Adrenal gland (tissue), 12 donors: Measurements from ENCODE around the gene INPP4B. TPM values are rescaled to one million over a fixed set of nuclear protein-coding genes. Genes with fewer than 3 reads are reported as not detected.

Source experiments
- DNase-seq, 7 donors: peaks; one replicate each; pipeline ENCODE4 v3.0.0-alpha.2; 2019 to 2020
- H3K27ac ChIP-seq, 5 donors: fragments of 200-600 bp; sonication (generic) in 4 of 5; 1 replicate in 3 of 5; 2 replicates in 2 of 5; pipeline versions ENCODE4 v1.5.1 to v1.8.0; 2016 to 2020; ENCODE audit warnings: mild to moderate bottlenecking in 1 of 5
- H3K27me3 ChIP-seq: fragments of 200-600 bp; 2 replicates; pipeline ENCODE4 v1.8.0; 2021
- H3K36me3 ChIP-seq, 2 donors: fragments of 200-600 bp; replicated peaks in 1 of 2; 1 replicate in 1 of 2; 2 replicates in 1 of 2; pipeline versions ENCODE4 v1.5.1 to v1.8.0; 2018 to 2022
- H3K4me1 ChIP-seq, 2 donors: fragments of 200-600 bp; replicated peaks in 1 of 2; 1 replicate in 1 of 2; 2 replicates in 1 of 2; pipeline versions ENCODE4 v1.5.1 to v1.8.0; 2018 to 2021
- H3K4me3 ChIP-seq, 4 donors: fragments of 200-600 bp; sonication (generic) in 3 of 4; one replicate each; pipeline ENCODE4 v1.5.1; 2016 to 2018
- H3K9me3 ChIP-seq, 3 donors: fragments of 200-600 bp; sonication (generic) in 1 of 3; replicated peaks in 1 of 3; 1 replicate in 2 of 3; 2 replicates in 1 of 3; pipeline versions ENCODE4 v1.5.1 to v1.8.0; 2016 to 2021
- POLR2A ChIP-seq, 2 donors: fragments of 450-650 bp; IDR thresholded peaks; one replicate each; pipeline ENCODE4 v1.6.1; 2017; ENCODE audit warnings: antibody characterized with exemption in 2 of 2, mild to moderate bottlenecking in 2 of 2, moderate library complexity in 1 of 2
- WGBS, 4 donors: extraction: QIAGEN DNeasy Blood & Tissue Kit in 2 of 4; methylation state at CpG; one replicate each; pipeline versions ENCODE4 v1.1.5 to v1.1.7; 2013 to 2017; 5-methylcytosine and 5-hydroxymethylcytosine counted together
- intact Hi-C, 2 donors: fragments of 100-400 bp; cut with DNase I; formaldehyde crosslinking; loops; one replicate each; pipeline versions ENCODE4 v1.14.1 to v1.15.0; 2022 to 2023
- polyA plus RNA-seq, 3 donors: library from polyadenylated mRNA; stranded (reverse); fragments of 200-250 nt in 2 of 3; fragments of 350-450 nt in 1 of 3; fragmentation: Illumina TruSeq in 1 of 3; extraction: RNeasy Lipid Tissue Mini Kit (QIAGEN cat#74804) in 1 of 3; gene quantifications; one replicate each; pipeline ENCODE4 v1.2.3, GENCODE V29; 2013 to 2014
- total RNA-seq, 9 donors: library from RNA; depleted of rRNA in 4 of 9; stranded (reverse); fragments of >200 nt in 4 of 9; fragments of 120-200 nt in 1 of 9; fragmentation: NEBNext Ultra II Directional in 1 of 9; extraction: Animal tissue kit (Norgen Biotek cat#: 25700) in 1 of 9; gene quantifications; one replicate each; pipeline versions ENCODE4 v1.1.0 to v1.2.4, GENCODE V29; 2013 to 2023
- TF ChIP-seq, protein P1 (sequence below), 6 experiments: fragments of 450-650 bp in 4 of 6; fragments of 200-600 bp in 2 of 6; sonication (generic) in 1 of 6; IDR thresholded peaks; 1 replicate in 5 of 6; 2 replicates in 1 of 6; pipeline versions ENCODE4 v1.5.1 to v1.8.0; 2016 to 2021; ENCODE audit warnings: antibody characterized with exemption in 6 of 6, mild to moderate bottlenecking in 2 of 6, moderate library complexity in 1 of 6
- donor health status: healthy with polysubstance abuse.
- donor health status: Bipolar disorder and iron deficiency.
- donor health status: DM: yes; HTN: yes; CAD: no.
- donor health status: DM: no; HTN: no; CAD: no.
- donor health status: DM: no; HTN: no; CAD: no.
- donor health status: DM: yes; HTN: yes; CAD: no.

INPP4B gene
- total and polyA plus RNA-seq, 12 donors = 2.2 to 21.6 (median 11.8) TPM

DNA sequence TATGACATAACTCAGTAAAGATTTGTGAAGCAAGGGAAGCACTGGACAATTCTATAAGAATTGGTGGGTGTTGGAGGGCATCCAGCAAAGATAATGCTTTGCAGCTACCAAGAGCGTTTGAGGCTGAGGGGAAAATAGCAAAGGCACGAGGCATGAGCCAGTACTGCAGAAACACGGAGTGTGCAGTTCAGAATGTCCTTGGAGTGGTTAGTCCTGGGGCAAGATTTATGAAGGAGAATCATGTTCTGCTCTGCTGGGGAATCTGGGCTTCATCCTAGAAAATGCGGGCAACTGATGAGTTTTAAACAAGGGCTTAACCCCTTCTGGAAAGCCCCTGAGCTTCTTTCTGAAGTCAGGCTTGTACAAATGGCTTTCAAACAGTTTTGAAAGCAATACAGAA, 757.2 kb downstream of the INPP4B start:
- peak; percentile 24 to 66 (median 50) for DNase-seq
- H3K4me3 ChIP-seq = no peak overlapping the region

DNA sequence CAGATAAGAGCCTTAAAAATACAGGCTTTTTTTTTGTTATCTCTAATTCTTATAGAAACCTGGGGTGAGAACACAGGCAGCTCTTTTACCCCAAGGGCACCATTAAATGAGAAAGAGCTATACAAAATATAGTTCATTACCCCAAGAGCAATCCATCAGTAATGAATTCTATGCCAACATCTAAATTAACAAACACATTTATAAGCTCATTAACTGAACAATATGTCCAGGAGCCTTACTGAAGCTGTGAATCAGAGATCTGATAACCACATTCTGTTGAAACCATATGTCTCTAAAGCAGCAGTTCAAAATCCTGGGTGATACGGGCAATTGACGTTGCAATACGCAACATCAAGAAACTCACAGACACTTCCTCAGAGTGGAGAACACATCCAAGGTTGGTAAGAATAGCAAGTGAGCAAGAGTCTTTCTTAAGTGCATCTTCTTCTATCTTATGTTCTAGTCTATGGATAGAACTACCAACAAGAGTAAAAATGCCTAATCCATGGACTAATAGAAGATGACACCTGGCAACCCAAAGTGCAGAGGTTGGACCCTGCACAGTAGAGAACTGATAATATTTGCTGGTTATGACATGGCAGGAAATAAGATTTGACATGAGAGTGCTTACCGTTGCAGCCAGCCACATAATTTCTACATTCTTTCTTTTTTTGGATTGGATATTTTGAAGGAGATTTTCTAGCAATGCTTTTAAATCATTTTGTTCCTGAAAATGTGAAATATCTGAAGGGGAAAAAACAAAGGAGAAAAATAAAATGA, 760.4 kb downstream of the INPP4B start:
- H3K4me1 ChIP-seq = peaks cover 3 to 11% of the 10 kb centered on the region in 2 donors
- no peaks in the 10 kb centered on the region for H3K36me3 ChIP-seq
- intact Hi-C loops = no loop called here
- H3K9me3 ChIP-seq = no peaks in the 10 kb centered on the region
- no peak for DNase-seq
- no peak overlapping the region for H3K4me3 ChIP-seq
- H3K27ac ChIP-seq = no peak overlapping the region
- no peaks in the 10 kb centered on the region for H3K27me3 ChIP-seq
- TF ChIP-seq, protein P1, sequence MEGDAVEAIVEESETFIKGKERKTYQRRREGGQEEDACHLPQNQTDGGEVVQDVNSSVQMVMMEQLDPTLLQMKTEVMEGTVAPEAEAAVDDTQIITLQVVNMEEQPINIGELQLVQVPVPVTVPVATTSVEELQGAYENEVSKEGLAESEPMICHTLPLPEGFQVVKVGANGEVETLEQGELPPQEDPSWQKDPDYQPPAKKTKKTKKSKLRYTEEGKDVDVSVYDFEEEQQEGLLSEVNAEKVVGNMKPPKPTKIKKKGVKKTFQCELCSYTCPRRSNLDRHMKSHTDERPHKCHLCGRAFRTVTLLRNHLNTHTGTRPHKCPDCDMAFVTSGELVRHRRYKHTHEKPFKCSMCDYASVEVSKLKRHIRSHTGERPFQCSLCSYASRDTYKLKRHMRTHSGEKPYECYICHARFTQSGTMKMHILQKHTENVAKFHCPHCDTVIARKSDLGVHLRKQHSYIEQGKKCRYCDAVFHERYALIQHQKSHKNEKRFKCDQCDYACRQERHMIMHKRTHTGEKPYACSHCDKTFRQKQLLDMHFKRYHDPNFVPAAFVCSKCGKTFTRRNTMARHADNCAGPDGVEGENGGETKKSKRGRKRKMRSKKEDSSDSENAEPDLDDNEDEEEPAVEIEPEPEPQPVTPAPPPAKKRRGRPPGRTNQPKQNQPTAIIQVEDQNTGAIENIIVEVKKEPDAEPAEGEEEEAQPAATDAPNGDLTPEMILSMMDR (IDR thresholded peaks at IDR 0.05) = no peak
- 77 to 93% (median 85%) methylated on average over 4 of the region's 4 CpGs for WGBS, 4 donors

More for the DNA sequence above, 757.2 kb downstream of the INPP4B start:
- Histone ChIP-seq H3K4me1 (peaks cover 5 to 18% of the 10 kb centered on the region in 2 donors), H3K9me3 (no peaks in the 10 kb centered on the region), H3K27me3 (no peaks in the 10 kb centered on the region), H3K36me3 (no peaks in the 10 kb centered on the region), H3K27ac (peak overlapping the region in 1 of 5 donors; percentile 40)
- intact Hi-C loops = no loop called here
- TF ChIP-seq POLR2A (IDR thresholded peaks at IDR 0.05) = no peak
- TF ChIP-seq, protein P1 (IDR thresholded peaks at IDR 0.05) = no peak
- WGBS, 4 donors = 34 to 44% (median 38%) methylated on average over 4 of the region's 4 CpGs

DNA sequence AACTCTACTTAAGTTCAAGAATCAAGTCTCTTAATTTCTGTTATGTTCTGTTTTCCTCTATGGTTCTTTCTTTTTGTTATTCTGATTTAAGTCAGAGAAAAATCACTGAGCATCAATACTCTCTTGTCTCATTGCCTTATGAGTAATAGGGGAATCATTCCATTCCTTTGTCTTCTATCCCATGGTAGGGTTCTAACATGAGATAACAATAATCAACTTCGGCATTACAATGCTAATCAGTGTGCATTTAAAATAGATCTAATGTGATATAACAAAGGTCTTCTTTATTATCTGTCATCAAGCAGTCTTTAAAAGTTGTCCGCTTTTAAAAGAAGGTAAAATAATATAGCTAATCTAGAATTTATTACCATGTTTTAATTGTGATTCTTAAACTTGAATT, 762.8 kb downstream of the INPP4B start:
- H3K36me3 ChIP-seq = no peaks in the 10 kb centered on the region
- no peaks in the 10 kb centered on the region for H3K9me3 ChIP-seq
- no peak overlapping the region for H3K27ac ChIP-seq
- no peak overlapping the region for H3K4me3 ChIP-seq
- DNase-seq = no peak
- H3K27me3 ChIP-seq = no peaks in the 10 kb centered on the region
- H3K4me1 ChIP-seq = no peaks in the 10 kb centered on the region
- 88 to 96% (median 91%) methylated on average over 2 of the region's 2 CpGs for WGBS, 4 donors
- TF ChIP-seq, protein P1 (IDR thresholded peaks at IDR 0.05) = no peak
- no peak for TF ChIP-seq POLR2A (IDR thresholded peaks at IDR 0.05)
- intact Hi-C loops = no loop called here

DNA sequence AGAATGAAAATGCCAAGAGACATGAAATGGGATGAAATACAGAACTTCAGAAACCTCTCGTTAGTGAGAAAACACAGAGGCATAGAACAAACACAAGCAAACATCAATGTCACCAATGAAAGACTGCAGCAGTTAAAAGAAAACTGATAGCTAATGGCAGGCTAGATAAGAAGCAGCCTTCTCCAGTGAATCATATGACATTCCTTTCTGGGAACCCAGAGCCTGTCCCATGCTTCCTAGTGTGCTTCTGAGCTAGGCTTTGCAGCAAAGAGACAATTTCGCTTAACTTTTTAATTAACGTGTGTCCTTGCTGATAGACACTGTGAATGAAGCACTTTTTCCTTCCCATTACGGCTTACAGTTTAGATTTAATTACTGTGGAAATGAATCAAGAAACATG, 765.1 kb downstream of the INPP4B start:
- whole genome bisulfite sequencing, 4 donors = 33 to 59% (median 37%) methylated on average over 4 of the region's 4 CpGs
- DNase-seq = peak in 4 of 7 donors; percentile 12 to 29 (median 20)
- no peaks in the 10 kb centered on the region for H3K9me3 ChIP-seq
- H3K27ac ChIP-seq = peak overlapping the region in 2 of 5 donors; percentile 27 to 28
- intact Hi-C loops = no loop called here
- TF ChIP-seq, protein P1 (IDR thresholded peaks at IDR 0.05) = no peak
- TF ChIP-seq POLR2A (IDR thresholded peaks at IDR 0.05) = no peak
- H3K4me3 ChIP-seq = no peak overlapping the region
- H3K4me1 ChIP-seq = no peaks in the 10 kb centered on the region
- H3K36me3 ChIP-seq = no peaks in the 10 kb centered on the region
- no peaks in the 10 kb centered on the region for H3K27me3 ChIP-seq
